GM18870 (cell line): ENCODE data around the gene UBALD2.

ENCODE experiments used
- ATAC-seq: cut with Tn5 transposase; IDR thresholded peaks from one replicate; pipeline ENCODE4 v1.9.1; 2021; ENCODE audit warnings: moderate library complexity; ENCODE audit not compliant: unreplicated experiment

The UBALD2 gene

DNA sequence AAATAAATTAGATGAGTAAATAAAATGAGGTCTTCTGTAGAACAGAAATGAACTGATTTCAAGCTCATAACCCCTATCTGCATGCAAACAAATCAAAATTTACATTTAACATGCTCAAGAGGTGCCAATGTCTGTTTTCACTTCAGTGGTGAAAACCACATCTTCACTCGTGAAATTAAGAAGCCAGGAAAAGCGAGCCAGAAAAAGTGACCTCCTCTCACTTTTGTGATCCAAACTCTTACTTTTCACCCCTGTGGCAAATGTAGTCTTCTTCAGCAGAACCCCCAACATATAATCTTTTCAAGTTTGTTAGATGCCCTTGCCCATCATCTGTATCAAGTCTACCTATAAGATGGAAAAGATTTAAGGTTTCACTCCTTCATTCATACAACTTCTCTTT is 52.4 kb downstream of the UBALD2 start:
- no peak for ATAC-seq

DNA sequence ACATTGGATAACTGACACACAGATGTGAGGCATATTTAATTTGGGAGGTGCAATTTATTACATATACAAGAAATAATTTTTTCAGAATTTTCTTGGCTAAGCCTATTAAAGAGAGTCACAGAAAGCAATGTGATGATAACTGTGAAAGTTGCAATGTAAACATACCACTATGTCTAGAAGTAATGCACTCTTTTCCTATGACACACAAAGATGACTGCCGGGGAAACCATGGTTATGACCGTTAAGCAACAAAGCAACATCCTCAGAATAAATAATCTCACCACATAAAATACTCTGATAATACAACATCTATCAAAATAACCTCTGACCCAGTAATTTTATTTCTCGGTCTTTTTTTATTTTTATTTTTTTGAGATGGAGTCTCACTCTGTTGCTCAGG is 53.4 kb downstream of the UBALD2 start:
- no peak for ATAC-seq
